ENCODE results near the gene PCCB. TPM values are rescaled to one million over a fixed set of nuclear protein-coding genes. Genes with fewer than 3 reads are reported as not detected.

The PCCB gene
- total RNA-seq, 2 donors from 2014 or later, result 54.9 to 65.1 TPM

- TF ChIP-seq CTCF (conservative IDR thresholded peaks at IDR 0.05), result no peak
- H3K4me3 ChIP-seq (ENCODE audit: low read length), result no peak overlapping the region
- H3K9me3 Mint-ChIP-seq, result no peaks in the 10 kb centered on the region
- no peak overlapping the region for H3K9ac ChIP-seq (ENCODE audit: extremely low read depth, low read length, poor library complexity, severe bottlenecking)
- no peak for DNase-seq
- H3K27me3 ChIP-seq (ENCODE audit: control insufficient read depth, insufficient read depth, low read length, poor library complexity, severe bottlenecking), result no peaks in the 10 kb centered on the region
- no peaks in the 10 kb centered on the region for H3K9me3 ChIP-seq (ENCODE audit: control insufficient read depth, low read length)
- no peaks in the 10 kb centered on the region for H3K4me1 ChIP-seq (ENCODE audit: control insufficient read depth, insufficient read depth, low read length)
- H3K27ac Mint-ChIP-seq, result no peak overlapping the region
- no peak overlapping the region for H3K4me3 Mint-ChIP-seq
- no peaks in the 10 kb centered on the region for H3K27me3 Mint-ChIP-seq (ENCODE audit: insufficient read depth)
- peaks cover 67% of the 10 kb centered on the region for H3K36me3 ChIP-seq (ENCODE audit: control insufficient read depth, insufficient read depth, low read length)
- H3K27ac ChIP-seq (ENCODE audit: low read depth, low read length), result no peak overlapping the region
- peaks cover 48% of the 10 kb centered on the region for H3K36me3 Mint-ChIP-seq (ENCODE audit: low read depth)
- peaks cover 4% of the 10 kb centered on the region for H3K4me1 Mint-ChIP-seq
- 91 to 98% methylated on average over 8 of the region's 8 CpGs for WGBS, 2 experiments (ENCODE audit: insufficient coverage in 1 of 2, insufficient read length in 1 of 2)
Measured at GRCh38 chr3:136297826-136298225, 47.7 kb downstream of the PCCB start.

- TF ChIP-seq CTCF (conservative IDR thresholded peaks at IDR 0.05), result no peak
- WGBS, 2 experiments (ENCODE audit: insufficient coverage in 1 of 2, insufficient read length in 1 of 2), result 80 to 97% methylated on average over 1 to 2 of the region's 2 CpGs
- H3K27me3 Mint-ChIP-seq (ENCODE audit: insufficient read depth), result no peaks in the 10 kb centered on the region
- Histone ChIP-seq H3K9me3 (ENCODE audit: control insufficient read depth, low read length) (no peaks in the 10 kb centered on the region), H3K9ac (ENCODE audit: extremely low read depth, low read length, poor library complexity, severe bottlenecking) (no peak overlapping the region), H3K27me3 (ENCODE audit: control insufficient read depth, insufficient read depth, low read length, poor library complexity, severe bottlenecking) (no peaks in the 10 kb centered on the region), H3K27ac (ENCODE audit: low read depth, low read length) (no peak overlapping the region), H3K4me3 (ENCODE audit: low read length) (no peak overlapping the region), H3K36me3 (ENCODE audit: control insufficient read depth, insufficient read depth, low read length) (peaks cover 50% of the 10 kb centered on the region), H3K4me1 (ENCODE audit: control insufficient read depth, insufficient read depth, low read length) (no peaks in the 10 kb centered on the region)
- peaks cover 4% of the 10 kb centered on the region for H3K4me1 Mint-ChIP-seq
- no peak overlapping the region for H3K4me3 Mint-ChIP-seq
- no peaks in the 10 kb centered on the region for H3K9me3 Mint-ChIP-seq
- H3K36me3 Mint-ChIP-seq (ENCODE audit: low read depth), result peaks cover 36% of the 10 kb centered on the region
- no peak for DNase-seq
- no peak overlapping the region for H3K27ac Mint-ChIP-seq
Measured at GRCh38 chr3:136300444-136300843, 50.3 kb downstream of the PCCB start.

GRCh38 chr3:136305879-136306278 lies 55.7 kb downstream of the PCCB start:
- Histone ChIP-seq H3K9me3 (ENCODE audit: control insufficient read depth, low read length) (no peaks in the 10 kb centered on the region), H3K9ac (ENCODE audit: extremely low read depth, low read length, poor library complexity, severe bottlenecking) (no peak overlapping the region), H3K27me3 (ENCODE audit: control insufficient read depth, insufficient read depth, low read length, poor library complexity, severe bottlenecking) (no peaks in the 10 kb centered on the region), H3K4me1 (ENCODE audit: control insufficient read depth, insufficient read depth, low read length) (no peaks in the 10 kb centered on the region), H3K4me3 (ENCODE audit: low read length) (no peak overlapping the region), H3K36me3 (ENCODE audit: control insufficient read depth, insufficient read depth, low read length) (peaks cover 17% of the 10 kb centered on the region), H3K27ac (ENCODE audit: low read depth, low read length) (no peak overlapping the region)
- peaks cover 36% of the 10 kb centered on the region for H3K36me3 Mint-ChIP-seq (ENCODE audit: low read depth)
- no peaks in the 10 kb centered on the region for H3K4me1 Mint-ChIP-seq
- WGBS, 2 experiments (ENCODE audit: insufficient coverage in 1 of 2, insufficient read length in 1 of 2), result 83% methylated on average over 1 of the region's 1 CpG; no CpG with 5 or more reads in 1 of the 2 experiments
- peaks cover 7% of the 10 kb centered on the region for H3K9me3 Mint-ChIP-seq
- no peak for DNase-seq
- H3K27ac Mint-ChIP-seq, result no peak overlapping the region
- peak; percentile 64 for TF ChIP-seq CTCF (conservative IDR thresholded peaks at IDR 0.05)
- no peaks in the 10 kb centered on the region for H3K27me3 Mint-ChIP-seq (ENCODE audit: insufficient read depth)
- H3K4me3 Mint-ChIP-seq, result no peak overlapping the region

All from endodermal cell (in vitro differentiated cells).